ENCODE data around the gene ANK3.

The ANK3 gene

GRCh38 chr10:60009276-60009675, 380.4 kb downstream of the ANK3 start:
- no peak for DNase-seq (ENCODE audit: low read depth, low spot score)
- TF ChIP-seq CTCF (IDR thresholded peaks at IDR 0.05; ENCODE audit: insufficient read depth, low read length, missing control alignments) = no peak
- POLR2A ChIA-PET = no interaction called here
- no peak overlapping the region for H3K4me3 ChIP-seq (ENCODE audit: low read depth, low read length)
- CTCF ChIA-PET = no interaction called here

GRCh38 chr10:60008816-60009215, 380.9 kb downstream of the ANK3 start:
- no peak overlapping the region for H3K4me3 ChIP-seq (ENCODE audit: low read depth, low read length)
- no peak for DNase-seq (ENCODE audit: low read depth, low spot score)
- ChIA-PET CTCF (no interaction called here), POLR2A (no interaction called here)
- no peak for TF ChIP-seq CTCF (IDR thresholded peaks at IDR 0.05; ENCODE audit: insufficient read depth, low read length, missing control alignments)

- POLR2A ChIA-PET = no interaction called here
Measured at GRCh38 chr10:60006062-60006461, 383.6 kb downstream of the ANK3 start.

GRCh38 chr10:60003651-60004523, 385.8 kb downstream of the ANK3 start:
- CTCF ChIA-PET = no interaction called here
- no peak for TF ChIP-seq CTCF (IDR thresholded peaks at IDR 0.05; ENCODE audit: insufficient read depth, low read length, missing control alignments)
- no peak overlapping the region for H3K4me3 ChIP-seq (ENCODE audit: low read depth, low read length)
- POLR2A ChIA-PET = no interaction called here
- no peak for DNase-seq (ENCODE audit: low read depth, low spot score)

More at GRCh38 chr10:60006062-60006461, 383.6 kb downstream of the ANK3 start:
- TF ChIP-seq CTCF (IDR thresholded peaks at IDR 0.05; ENCODE audit: insufficient read depth, low read length, missing control alignments) = no peak
- no peak for DNase-seq (ENCODE audit: low read depth, low spot score)
- CTCF ChIA-PET = no interaction called here
- no peak overlapping the region for H3K4me3 ChIP-seq (ENCODE audit: low read depth, low read length)

- no peak overlapping the region for H3K4me3 ChIP-seq (ENCODE audit: low read depth, low read length)
- ChIA-PET CTCF (no interaction called here), POLR2A (no interaction called here)
- TF ChIP-seq CTCF (IDR thresholded peaks at IDR 0.05; ENCODE audit: insufficient read depth, low read length, missing control alignments) = no peak
- no peak for DNase-seq (ENCODE audit: low read depth, low spot score)
Measured at GRCh38 chr10:60000747-60001146, 388.9 kb downstream of the ANK3 start.

- no peak overlapping the region for H3K4me3 ChIP-seq (ENCODE audit: low read depth, low read length)
- no peak for TF ChIP-seq CTCF (IDR thresholded peaks at IDR 0.05; ENCODE audit: insufficient read depth, low read length, missing control alignments)
- ChIA-PET CTCF (no interaction called here), POLR2A (no interaction called here)
- no peak for DNase-seq (ENCODE audit: low read depth, low spot score)
Measured at GRCh38 chr10:59997827-59998525, 391.7 kb downstream of the ANK3 start.

Data from AG04449 (cell line).